MCF 10A (cell line): ENCODE data around the gene GPC5. TPM values are rescaled to one million over a fixed set of nuclear protein-coding genes. Genes with fewer than 3 reads are reported as not detected.
A peak's percentile ranks its signal among the peaks of the same experiment; 100 is the strongest.

ENCODE experiments used
- BruUV-seq: library from RNA; stranded (reverse); fragments of 400-500 nt; replicated peaks from 2 replicates; lab custom pipeline; 2021; lab: Mats Ljungman, UMichigan
- CTCF ChIA-PET: fragments of 300-600 bp; sonication (Branson Sonifier 250); formaldehyde crosslinking; extraction: SDS; loops from one replicate; lab custom pipeline; 2021; ENCODE audit warnings: antibody characterized with exemption, inconsistent platforms; lab: Yijun Ruan, JAX
- POLR2A ChIA-PET: fragments of 300-600, 350-650 bp; sonication (Branson Sonifier 250); formaldehyde crosslinking; extraction: SDS; loops from one replicate; lab custom pipeline; 2020; ENCODE audit warnings: antibody characterized with exemption, inconsistent platforms; lab: Yijun Ruan, JAX
- DNase-seq: peaks from one replicate; pipeline ENCODE4 v3.0.0-alpha.2; 2018; ENCODE audit not compliant: unreplicated experiment
- H3K27ac Mint-ChIP-seq: one replicate; pipeline ENCODE4 v1.8.0; 2022; ENCODE audit warnings: mild to moderate bottlenecking, low read depth, mixed read lengths; ENCODE audit not compliant: unreplicated experiment
- H3K27me3 Mint-ChIP-seq: one replicate; pipeline ENCODE4 v1.8.0; 2022; ENCODE audit warnings: mixed read lengths; ENCODE audit not compliant: insufficient read depth, unreplicated experiment
- H3K36me3 Mint-ChIP-seq: one replicate; pipeline ENCODE4 v1.8.0; 2022; ENCODE audit warnings: mild to moderate bottlenecking, moderate library complexity, mixed read lengths; ENCODE audit not compliant: insufficient read depth, unreplicated experiment
- H3K4me1 Mint-ChIP-seq: one replicate; pipeline ENCODE4 v1.8.0; 2022; ENCODE audit warnings: mixed read lengths; ENCODE audit not compliant: insufficient read depth, unreplicated experiment
- H3K4me3 Mint-ChIP-seq: one replicate; pipeline ENCODE4 v1.8.0; 2022; ENCODE audit warnings: mild to moderate bottlenecking, moderate library complexity, mixed read lengths; ENCODE audit not compliant: unreplicated experiment
- H3K9me3 Mint-ChIP-seq: one replicate; pipeline ENCODE4 v1.8.0; 2022; ENCODE audit warnings: mixed read lengths; ENCODE audit not compliant: unreplicated experiment
- intact Hi-C: fragments of 100-400 bp; cut with micrococcal nuclease; formaldehyde crosslinking; loops from 2 replicates; pipeline ENCODE4 v1.14.1; 2022
- total RNA-seq: library from RNA; stranded (reverse); gene quantifications from 2 replicates; pipeline ENCODE4 v1.2.3, GENCODE V29; 2022
- TF ChIP-seq, protein P1 (sequence below): fragments of 200-600 bp; IDR thresholded peaks from one replicate; pipeline ENCODE4 v1.8.0; 2022; ENCODE audit warnings: antibody characterized with exemption, mild to moderate bottlenecking; ENCODE audit not compliant: unreplicated experiment

GPC5 gene
- total RNA-seq, 1 experiment from 2014 or later = not detected

DNA sequence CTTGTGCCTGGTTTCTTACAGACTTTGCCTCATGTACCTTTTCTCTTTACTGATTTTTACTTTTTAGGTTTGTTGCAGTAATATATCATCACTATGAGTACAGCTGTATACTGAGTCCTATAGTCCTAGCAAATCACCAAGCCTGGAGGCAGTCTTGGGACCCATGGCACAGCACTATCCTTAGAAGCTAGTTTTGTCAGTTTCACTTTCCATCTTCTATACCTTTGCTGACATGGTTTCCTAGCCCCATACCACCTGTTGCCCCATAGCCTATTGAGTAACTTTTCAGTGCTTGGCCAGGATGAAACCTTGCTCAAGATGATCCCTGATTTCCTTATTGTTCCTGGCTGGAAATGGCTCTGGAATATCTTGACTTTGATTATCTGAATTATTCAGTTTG is 826.4 kb downstream of the GPC5 start:
- Mint-ChIP-seq H3K27ac (no peak overlapping the region), H3K4me3 (no peak overlapping the region), H3K4me1 (peaks cover 9% of the 10 kb centered on the region), H3K9me3 (no peaks in the 10 kb centered on the region), H3K27me3 (peaks cover 19% of the 10 kb centered on the region), H3K36me3 (no peaks in the 10 kb centered on the region)
- TF ChIP-seq, protein P1, sequence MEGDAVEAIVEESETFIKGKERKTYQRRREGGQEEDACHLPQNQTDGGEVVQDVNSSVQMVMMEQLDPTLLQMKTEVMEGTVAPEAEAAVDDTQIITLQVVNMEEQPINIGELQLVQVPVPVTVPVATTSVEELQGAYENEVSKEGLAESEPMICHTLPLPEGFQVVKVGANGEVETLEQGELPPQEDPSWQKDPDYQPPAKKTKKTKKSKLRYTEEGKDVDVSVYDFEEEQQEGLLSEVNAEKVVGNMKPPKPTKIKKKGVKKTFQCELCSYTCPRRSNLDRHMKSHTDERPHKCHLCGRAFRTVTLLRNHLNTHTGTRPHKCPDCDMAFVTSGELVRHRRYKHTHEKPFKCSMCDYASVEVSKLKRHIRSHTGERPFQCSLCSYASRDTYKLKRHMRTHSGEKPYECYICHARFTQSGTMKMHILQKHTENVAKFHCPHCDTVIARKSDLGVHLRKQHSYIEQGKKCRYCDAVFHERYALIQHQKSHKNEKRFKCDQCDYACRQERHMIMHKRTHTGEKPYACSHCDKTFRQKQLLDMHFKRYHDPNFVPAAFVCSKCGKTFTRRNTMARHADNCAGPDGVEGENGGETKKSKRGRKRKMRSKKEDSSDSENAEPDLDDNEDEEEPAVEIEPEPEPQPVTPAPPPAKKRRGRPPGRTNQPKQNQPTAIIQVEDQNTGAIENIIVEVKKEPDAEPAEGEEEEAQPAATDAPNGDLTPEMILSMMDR = no peak
- ChIA-PET CTCF (interaction anchor here (1.1 kb wide), 1 partner anchor 130 kb away, joined by 3 read pairs; no protein-coding TSS in a partner anchor), POLR2A (interaction anchor here (0.7 kb wide), 1 partner anchor 178 kb away, joined by 3 read pairs; no protein-coding TSS in a partner anchor)
- intact Hi-C loops = no loop called here
- no TSS peak for BruUV-seq
- peak; percentile 43 for DNase-seq

DNA sequence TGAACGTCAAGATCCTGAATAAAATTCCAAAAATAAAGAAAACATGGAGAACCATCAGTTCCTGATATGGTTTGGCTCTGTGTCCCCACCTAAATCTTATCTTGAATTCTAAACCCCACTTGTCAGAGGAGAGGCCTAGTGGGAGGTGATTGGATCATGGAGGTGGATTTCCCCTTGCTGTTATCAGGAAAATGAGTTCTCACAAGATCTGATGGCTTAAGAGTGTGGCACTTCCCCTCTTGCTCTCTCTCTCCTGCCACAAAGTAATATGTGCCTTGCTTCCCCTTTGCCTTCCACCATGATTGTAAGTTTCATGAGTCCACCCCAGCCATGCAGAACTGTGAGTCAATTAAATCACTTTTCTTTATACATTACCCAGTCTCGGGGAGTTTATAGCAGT is 827.4 kb downstream of the GPC5 start:
- Mint-ChIP-seq H3K4me3 (no peak overlapping the region), H3K27me3 (peaks cover 12% of the 10 kb centered on the region), H3K27ac (no peak overlapping the region), H3K9me3 (no peaks in the 10 kb centered on the region), H3K36me3 (no peaks in the 10 kb centered on the region), H3K4me1 (peaks cover 9% of the 10 kb centered on the region)
- intact Hi-C loops = no loop called here
- ChIA-PET POLR2A (no interaction called here), CTCF (no interaction called here)
- TF ChIP-seq, protein P1 = no peak
- no peak for DNase-seq
- no TSS peak for BruUV-seq

DNA sequence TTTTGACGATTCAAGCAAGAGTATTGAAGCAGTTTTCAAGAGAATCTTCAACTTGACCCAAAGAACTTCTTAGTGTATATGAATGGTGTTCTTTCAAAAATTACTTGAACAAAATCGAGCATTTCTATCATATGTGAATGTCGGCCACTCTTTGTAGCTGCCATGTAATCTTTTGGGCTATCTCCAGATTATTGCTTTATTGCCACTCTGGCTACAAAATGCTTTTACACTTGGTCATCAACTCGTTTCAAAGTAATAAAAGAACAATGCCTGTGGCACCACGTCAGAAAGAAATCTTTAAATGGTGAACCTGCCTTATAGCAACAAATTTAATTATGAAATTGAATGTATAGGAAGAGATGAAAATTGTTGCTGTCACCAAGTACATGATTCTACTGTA is 834.5 kb downstream of the GPC5 start:
- Mint-ChIP-seq H3K4me3 (no peak overlapping the region), H3K27me3 (no peaks in the 10 kb centered on the region), H3K4me1 (no peaks in the 10 kb centered on the region), H3K36me3 (no peaks in the 10 kb centered on the region), H3K27ac (no peak overlapping the region), H3K9me3 (no peaks in the 10 kb centered on the region)
- DNase-seq = no peak
- TF ChIP-seq, protein P1 = no peak
- ChIA-PET POLR2A (no interaction called here), CTCF (no interaction called here)
- no TSS peak for BruUV-seq
- intact Hi-C loops = no loop called here

DNA sequence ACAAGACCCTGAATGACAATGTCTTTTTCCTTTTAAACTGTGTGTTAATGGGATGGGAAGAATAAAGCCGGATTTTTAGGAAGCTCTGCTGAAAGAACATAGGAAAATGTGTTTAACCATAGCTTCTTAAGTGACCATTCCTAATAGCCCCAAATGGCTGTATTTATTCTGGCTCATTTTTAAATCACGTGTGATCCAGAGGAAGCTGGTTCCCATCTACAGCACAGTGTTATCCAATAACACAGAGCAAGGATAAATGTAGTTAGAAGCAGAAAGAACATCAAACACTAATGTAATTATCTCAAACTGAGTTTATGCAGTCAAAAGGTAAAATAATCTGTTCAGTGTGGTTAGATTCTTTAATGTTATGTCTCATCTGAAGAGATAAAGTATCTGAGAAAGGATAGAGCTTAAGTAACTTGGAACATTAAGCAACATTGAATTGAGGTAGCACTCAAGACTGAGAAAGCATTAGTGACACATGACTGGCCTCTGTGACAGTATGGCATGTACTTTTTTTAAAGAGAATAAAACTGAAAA is 853.3 kb downstream of the GPC5 start:
- intact Hi-C loops = no loop called here
- Mint-ChIP-seq H3K36me3 (no peaks in the 10 kb centered on the region), H3K27ac (no peak overlapping the region), H3K27me3 (peaks cover 23% of the 10 kb centered on the region), H3K9me3 (no peaks in the 10 kb centered on the region), H3K4me1 (no peaks in the 10 kb centered on the region), H3K4me3 (no peak overlapping the region)
- BruUV-seq = no TSS peak
- POLR2A ChIA-PET = interaction anchor here (0.6 kb wide), 1 partner anchor 124 kb away, joined by 3 read pairs; no protein-coding TSS in a partner anchor
- TF ChIP-seq, protein P1 = no peak
- CTCF ChIA-PET = interaction anchor here (1.1 kb wide), 2 partner anchors 21 to 64 kb away, joined by 3 to 4 read pairs; no protein-coding TSS in a partner anchor
- DNase-seq = no peak
